ENCODE results near the gene KIF18B. TPM values are rescaled to one million over a fixed set of nuclear protein-coding genes. Genes with fewer than 3 reads are reported as not detected.

KIF18B gene
- polyA plus RNA-seq, 2 of the 4 experiments (the other 2 are of a cell fraction): 19.6 to 41.7 TPM

DNA sequence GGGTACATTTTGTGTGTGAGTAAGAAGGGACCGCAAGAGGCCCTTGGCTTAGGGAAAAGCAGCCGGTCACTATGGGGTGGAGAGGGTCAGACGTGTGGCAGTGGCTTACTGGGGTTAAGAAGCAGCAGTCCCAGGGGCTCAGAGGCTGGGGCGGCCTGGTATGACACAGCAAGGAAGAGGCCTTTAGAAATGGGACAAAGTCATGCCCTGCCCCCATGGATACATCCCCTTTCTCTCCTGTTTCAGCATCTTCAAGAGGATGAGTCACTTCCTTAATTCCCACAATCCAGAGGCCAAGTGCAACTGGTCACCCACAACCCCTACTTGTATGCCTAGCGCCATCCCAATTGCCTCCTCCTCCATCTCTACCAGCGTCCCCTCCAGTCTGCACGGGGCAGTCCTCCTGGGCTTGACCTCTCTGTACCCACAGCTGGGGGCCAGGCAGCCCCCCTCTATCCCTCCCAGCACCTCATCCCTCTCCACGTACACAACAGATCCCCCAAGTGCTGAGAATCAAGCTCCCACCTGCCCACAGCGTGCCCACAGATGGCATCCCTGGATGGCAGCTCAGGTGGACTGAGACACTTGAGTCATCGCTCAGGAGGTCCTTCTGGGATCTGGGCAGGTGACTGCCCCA is 41.4 kb downstream of the KIF18B start (continued):
- TF ChIP-seq, protein P1, sequence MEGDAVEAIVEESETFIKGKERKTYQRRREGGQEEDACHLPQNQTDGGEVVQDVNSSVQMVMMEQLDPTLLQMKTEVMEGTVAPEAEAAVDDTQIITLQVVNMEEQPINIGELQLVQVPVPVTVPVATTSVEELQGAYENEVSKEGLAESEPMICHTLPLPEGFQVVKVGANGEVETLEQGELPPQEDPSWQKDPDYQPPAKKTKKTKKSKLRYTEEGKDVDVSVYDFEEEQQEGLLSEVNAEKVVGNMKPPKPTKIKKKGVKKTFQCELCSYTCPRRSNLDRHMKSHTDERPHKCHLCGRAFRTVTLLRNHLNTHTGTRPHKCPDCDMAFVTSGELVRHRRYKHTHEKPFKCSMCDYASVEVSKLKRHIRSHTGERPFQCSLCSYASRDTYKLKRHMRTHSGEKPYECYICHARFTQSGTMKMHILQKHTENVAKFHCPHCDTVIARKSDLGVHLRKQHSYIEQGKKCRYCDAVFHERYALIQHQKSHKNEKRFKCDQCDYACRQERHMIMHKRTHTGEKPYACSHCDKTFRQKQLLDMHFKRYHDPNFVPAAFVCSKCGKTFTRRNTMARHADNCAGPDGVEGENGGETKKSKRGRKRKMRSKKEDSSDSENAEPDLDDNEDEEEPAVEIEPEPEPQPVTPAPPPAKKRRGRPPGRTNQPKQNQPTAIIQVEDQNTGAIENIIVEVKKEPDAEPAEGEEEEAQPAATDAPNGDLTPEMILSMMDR (IDR thresholded peaks at IDR 0.05): no peak
- TF ChIP-seq FOXS1 (CRISPR knock-in tag; IDR thresholded peaks at IDR 0.05): peak; percentile 48; the same call in 1 of the 2 replicates
- TF ChIP-seq, protein P2, sequence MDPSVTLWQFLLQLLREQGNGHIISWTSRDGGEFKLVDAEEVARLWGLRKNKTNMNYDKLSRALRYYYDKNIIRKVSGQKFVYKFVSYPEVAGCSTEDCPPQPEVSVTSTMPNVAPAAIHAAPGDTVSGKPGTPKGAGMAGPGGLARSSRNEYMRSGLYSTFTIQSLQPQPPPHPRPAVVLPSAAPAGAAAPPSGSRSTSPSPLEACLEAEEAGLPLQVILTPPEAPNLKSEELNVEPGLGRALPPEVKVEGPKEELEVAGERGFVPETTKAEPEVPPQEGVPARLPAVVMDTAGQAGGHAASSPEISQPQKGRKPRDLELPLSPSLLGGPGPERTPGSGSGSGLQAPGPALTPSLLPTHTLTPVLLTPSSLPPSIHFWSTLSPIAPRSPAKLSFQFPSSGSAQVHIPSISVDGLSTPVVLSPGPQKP (IDR thresholded peaks at IDR 0.05; ENCODE audit: low read depth, low read length): no peak
- TF ChIP-seq MAZ (IDR thresholded peaks at IDR 0.05; ENCODE audit: borderline replicate concordance, low read depth, low read length): no peak
- TF ChIP-seq TP53 (CRISPR knock-in tag; IDR thresholded peaks at IDR 0.05): no peak

- ATAC-seq (peak in 1 of 2 experiments; percentile 3; a peak in 3 of 6 replicates), FAIRE-seq (peak; percentile 51), DNase-seq (ENCODE audit: low read depth in 1 of 2, low spot score in 1 of 2) (no peak)
- ChIA-PET POLR2A (interaction anchor here (1.3 kb wide), 1 partner anchor 156 kb away, joined by 3 read pairs; the partner anchor contains the start of gene NMT1), CTCF (interaction anchor here (1.4 to 18.5 kb wide), 5 partner anchors 10 to 230 kb away, joined by 3 to 223 read pairs (median 129); partner anchors contain the start of genes ACBD4, GFAP and PLCD3)
- peak overlapping the region; percentile 91 to 94 for H3K27ac ChIP-seq
- H3K4me1 ChIP-seq: peaks cover 67% of the 10 kb centered on the region
- TF ChIP-seq REST (IDR thresholded peaks at IDR 0.05) (no peak), MAZ (IDR thresholded peaks at IDR 0.05; ENCODE audit: borderline replicate concordance, low read depth, low read length) (no peak), ATOH8 (CRISPR knock-in tag; IDR thresholded peaks at IDR 0.05; ENCODE audit: low read depth) (no peak), GATA3 (IDR thresholded peaks at IDR 0.05; ENCODE audit: borderline replicate concordance) (no peak), EHF (CRISPR knock-in tag; IDR thresholded peaks at IDR 0.05) (no peak), FOSB (CRISPR knock-in tag; IDR thresholded peaks at IDR 0.05) (no peak), HEYL (CRISPR knock-in tag; IDR thresholded peaks at IDR 0.05) (no peak), TFCP2L1 (CRISPR knock-in tag; IDR thresholded peaks at IDR 0.05) (no peak), ESRRA (IDR thresholded peaks at IDR 0.05; ENCODE audit: borderline replicate concordance, low read length) (no peak), SREBF2 (IDR thresholded peaks at IDR 0.05) (no peak)
- TF ChIP-seq, protein P3, sequence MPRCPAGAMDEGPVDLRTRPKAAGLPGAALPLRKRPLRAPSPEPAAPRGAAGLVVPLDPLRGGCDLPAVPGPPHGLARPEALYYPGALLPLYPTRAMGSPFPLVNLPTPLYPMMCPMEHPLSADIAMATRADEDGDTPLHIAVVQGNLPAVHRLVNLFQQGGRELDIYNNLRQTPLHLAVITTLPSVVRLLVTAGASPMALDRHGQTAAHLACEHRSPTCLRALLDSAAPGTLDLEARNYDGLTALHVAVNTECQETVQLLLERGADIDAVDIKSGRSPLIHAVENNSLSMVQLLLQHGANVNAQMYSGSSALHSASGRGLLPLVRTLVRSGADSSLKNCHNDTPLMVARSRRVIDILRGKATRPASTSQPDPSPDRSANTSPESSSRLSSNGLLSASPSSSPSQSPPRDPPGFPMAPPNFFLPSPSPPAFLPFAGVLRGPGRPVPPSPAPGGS (IDR thresholded peaks at IDR 0.05): no peak
- H3K4me3 ChIP-seq: no peak overlapping the region
- peak overlapping the region; percentile 77 for H3K4me2 ChIP-seq
- no peaks in the 10 kb centered on the region for H3K9me3 ChIP-seq
- WGBS (ENCODE audit: missing lambda C conversion rate): 83% methylated on average over 9 of the region's 9 CpGs
Measured at GRCh38 chr17:44905006-44906000, 42.3 kb downstream of the KIF18B start.
